Nephron progenitor cell (in vitro differentiated cells): ENCODE results near the gene ZNF319.

Experiments
- DNase-seq: peaks from one replicate; pipeline ENCODE4 v3.0.0; 2021
- H3K27ac Mint-ChIP-seq: 2 replicates; pipeline ENCODE4 v1.8.0; 2021; ENCODE audit warnings: mild to moderate bottlenecking, moderate library complexity, mixed read lengths
- H3K27me3 Mint-ChIP-seq: 2 replicates; pipeline ENCODE4 v1.8.0; 2021; ENCODE audit warnings: mild to moderate bottlenecking, low read depth, mixed read lengths; ENCODE audit not compliant: poor library complexity
- H3K36me3 Mint-ChIP-seq: 2 replicates; pipeline ENCODE4 v1.8.0; 2021; ENCODE audit warnings: low read depth, mixed read lengths
- H3K4me1 Mint-ChIP-seq: 2 replicates; pipeline ENCODE4 v1.8.0; 2021; ENCODE audit warnings: mixed read lengths
- H3K4me3 Mint-ChIP-seq: 2 replicates; pipeline ENCODE4 v1.8.0; 2021; ENCODE audit warnings: mild to moderate bottlenecking, moderate library complexity, mixed read lengths
- H3K9me3 Mint-ChIP-seq: 2 replicates; pipeline ENCODE4 v1.8.0; 2021; ENCODE audit warnings: mild to moderate bottlenecking, moderate library complexity, mixed read lengths
- CTCF ChIP-seq: fragments of 200-600 bp; sonication (generic); IDR thresholded peaks from 2 replicates; pipeline ENCODE4 v1.5.0; 2021; ENCODE audit warnings: antibody characterized with exemption

ZNF319 gene

GRCh38 chr16:57951204-57951960, 49.1 kb downstream of the ZNF319 start:
- no peak for TF ChIP-seq CTCF
- Mint-ChIP-seq H3K27me3 (peaks cover 9% of the 10 kb centered on the region), H3K9me3 (no peaks in the 10 kb centered on the region), H3K27ac (no peak overlapping the region), H3K4me3 (no peak overlapping the region), H3K36me3 (no peaks in the 10 kb centered on the region), H3K4me1 (peaks cover 4% of the 10 kb centered on the region)
- no peak for DNase-seq

GRCh38 chr16:57950382-57950781, 50.1 kb downstream of the ZNF319 start:
- peaks cover under 1% of the 10 kb centered on the region for H3K4me1 Mint-ChIP-seq
- DNase-seq, result no peak
- no peak overlapping the region for H3K27ac Mint-ChIP-seq
- no peaks in the 10 kb centered on the region for H3K9me3 Mint-ChIP-seq
- H3K4me3 Mint-ChIP-seq, result no peak overlapping the region
- peaks cover 13% of the 10 kb centered on the region for H3K27me3 Mint-ChIP-seq
- TF ChIP-seq CTCF, result no peak
- H3K36me3 Mint-ChIP-seq, result no peaks in the 10 kb centered on the region

DNA sequence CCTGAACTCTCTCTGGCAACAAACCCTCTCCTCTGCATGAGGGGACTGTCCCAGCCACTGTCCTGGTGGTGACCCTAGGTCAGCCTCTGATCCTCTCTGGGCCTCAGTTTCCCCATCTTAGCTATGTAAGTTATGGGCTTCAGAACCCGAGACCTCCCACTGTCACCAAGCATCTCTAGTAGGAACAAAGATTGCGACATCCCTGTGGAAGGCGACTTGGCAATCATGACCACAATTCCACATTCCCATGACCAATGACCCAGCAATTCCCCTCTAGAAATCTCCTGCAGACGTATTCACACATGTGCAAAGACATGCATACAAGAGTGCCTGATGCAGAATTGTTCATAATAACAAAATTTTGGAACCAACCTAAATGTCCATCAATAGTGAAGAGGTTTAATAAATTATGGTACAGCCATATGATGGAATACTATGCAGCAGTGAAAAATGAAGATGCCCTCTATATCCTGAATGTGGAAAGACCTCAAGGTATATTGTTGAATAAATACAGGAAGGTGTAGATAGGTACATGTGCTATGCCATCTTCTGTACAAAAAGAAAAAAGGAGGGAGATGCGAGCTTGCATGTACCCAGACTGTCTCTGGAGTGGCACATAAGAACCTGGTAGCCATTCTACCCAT, 50.8 kb downstream of the ZNF319 start:
- H3K27ac Mint-ChIP-seq, result no peak overlapping the region
- H3K27me3 Mint-ChIP-seq, result peaks cover 13% of the 10 kb centered on the region
- H3K36me3 Mint-ChIP-seq, result no peaks in the 10 kb centered on the region
- no peaks in the 10 kb centered on the region for H3K4me1 Mint-ChIP-seq
- no peak overlapping the region for H3K4me3 Mint-ChIP-seq
- no peak for TF ChIP-seq CTCF
- H3K9me3 Mint-ChIP-seq, result no peaks in the 10 kb centered on the region
- DNase-seq, result no peak

GRCh38 chr16:57949013-57949412, 51.5 kb downstream of the ZNF319 start:
- no peaks in the 10 kb centered on the region for H3K4me1 Mint-ChIP-seq
- H3K36me3 Mint-ChIP-seq, result no peaks in the 10 kb centered on the region
- TF ChIP-seq CTCF, result no peak
- DNase-seq, result no peak
- no peaks in the 10 kb centered on the region for H3K9me3 Mint-ChIP-seq
- H3K4me3 Mint-ChIP-seq, result no peak overlapping the region
- H3K27ac Mint-ChIP-seq, result no peak overlapping the region
- H3K27me3 Mint-ChIP-seq, result peaks cover 15% of the 10 kb centered on the region

- Mint-ChIP-seq H3K4me3 (no peak overlapping the region), H3K36me3 (no peaks in the 10 kb centered on the region), H3K27me3 (peaks cover 18% of the 10 kb centered on the region), H3K4me1 (no peaks in the 10 kb centered on the region), H3K9me3 (no peaks in the 10 kb centered on the region), H3K27ac (no peak overlapping the region)
- DNase-seq, result no peak
- no peak for TF ChIP-seq CTCF
Measured at GRCh38 chr16:57948027-57948426, 52.4 kb downstream of the ZNF319 start.

DNA sequence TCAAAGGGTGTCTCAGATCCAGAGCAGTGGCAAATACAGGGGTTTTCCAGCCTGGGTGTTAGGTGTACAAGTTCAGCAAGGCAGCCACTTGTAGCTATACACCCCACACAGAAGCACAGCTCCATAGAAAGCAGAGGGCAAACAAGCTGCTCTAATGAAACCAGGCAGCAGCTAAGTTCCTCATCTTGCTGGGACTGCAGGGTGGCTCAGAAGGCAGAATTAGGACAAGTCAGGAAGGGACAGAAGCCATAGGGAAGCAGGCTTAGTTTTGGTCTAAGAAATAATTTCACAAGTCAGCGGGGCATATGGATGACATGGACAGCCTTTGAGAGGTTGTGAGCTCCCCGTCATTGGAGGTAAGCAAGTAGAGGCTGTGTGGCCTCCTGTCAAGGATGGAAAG, 53.2 kb downstream of the ZNF319 start:
- Mint-ChIP-seq H3K27ac (no peak overlapping the region), H3K4me1 (no peaks in the 10 kb centered on the region), H3K4me3 (no peak overlapping the region), H3K27me3 (peaks cover 20% of the 10 kb centered on the region), H3K9me3 (no peaks in the 10 kb centered on the region), H3K36me3 (no peaks in the 10 kb centered on the region)
- no peak for TF ChIP-seq CTCF
- no peak for DNase-seq
